ENCODE results near the gene AGBL4.

GRCh38 chr1:48566492-48566891 lies 1457.3 kb downstream of the AGBL4 start:
- no peak for TF ChIP-seq EGR1 (IDR thresholded peaks at IDR 0.05)
- TF ChIP-seq CEBPB (IDR thresholded peaks at IDR 0.05) = no peak
- TF ChIP-seq TEAD4 (IDR thresholded peaks at IDR 0.05) = no peak
- TF ChIP-seq, protein P1, sequence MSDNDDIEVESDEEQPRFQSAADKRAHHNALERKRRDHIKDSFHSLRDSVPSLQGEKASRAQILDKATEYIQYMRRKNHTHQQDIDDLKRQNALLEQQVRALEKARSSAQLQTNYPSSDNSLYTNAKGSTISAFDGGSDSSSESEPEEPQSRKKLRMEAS (IDR thresholded peaks at IDR 0.05) = no peak
- TF ChIP-seq RAD21 (IDR thresholded peaks at IDR 0.05; ENCODE audit: low read depth) = no peak
- TF ChIP-seq REST (IDR thresholded peaks at IDR 0.05; ENCODE audit: low read depth) = no peak
- TF ChIP-seq TAF1 (IDR thresholded peaks at IDR 0.05; ENCODE audit: low read depth) = no peak
- TF ChIP-seq CREB1 (IDR thresholded peaks at IDR 0.05; ENCODE audit: low read depth) = no peak
- TF ChIP-seq YY1 (IDR thresholded peaks at IDR 0.05; ENCODE audit: low read depth) = no peak
- no peak for TF ChIP-seq USF1 (IDR thresholded peaks at IDR 0.05)
- TF ChIP-seq EP300 (IDR thresholded peaks at IDR 0.05; ENCODE audit: borderline replicate concordance) = no peak
- no peak for TF ChIP-seq TCF12 (IDR thresholded peaks at IDR 0.05; ENCODE audit: low read depth)
- TF ChIP-seq NFIC (IDR thresholded peaks at IDR 0.05) = no peak

Data from Ishikawa (cell line).